Measurements from ENCODE around the gene CARD11.

CARD11 gene

DNA sequence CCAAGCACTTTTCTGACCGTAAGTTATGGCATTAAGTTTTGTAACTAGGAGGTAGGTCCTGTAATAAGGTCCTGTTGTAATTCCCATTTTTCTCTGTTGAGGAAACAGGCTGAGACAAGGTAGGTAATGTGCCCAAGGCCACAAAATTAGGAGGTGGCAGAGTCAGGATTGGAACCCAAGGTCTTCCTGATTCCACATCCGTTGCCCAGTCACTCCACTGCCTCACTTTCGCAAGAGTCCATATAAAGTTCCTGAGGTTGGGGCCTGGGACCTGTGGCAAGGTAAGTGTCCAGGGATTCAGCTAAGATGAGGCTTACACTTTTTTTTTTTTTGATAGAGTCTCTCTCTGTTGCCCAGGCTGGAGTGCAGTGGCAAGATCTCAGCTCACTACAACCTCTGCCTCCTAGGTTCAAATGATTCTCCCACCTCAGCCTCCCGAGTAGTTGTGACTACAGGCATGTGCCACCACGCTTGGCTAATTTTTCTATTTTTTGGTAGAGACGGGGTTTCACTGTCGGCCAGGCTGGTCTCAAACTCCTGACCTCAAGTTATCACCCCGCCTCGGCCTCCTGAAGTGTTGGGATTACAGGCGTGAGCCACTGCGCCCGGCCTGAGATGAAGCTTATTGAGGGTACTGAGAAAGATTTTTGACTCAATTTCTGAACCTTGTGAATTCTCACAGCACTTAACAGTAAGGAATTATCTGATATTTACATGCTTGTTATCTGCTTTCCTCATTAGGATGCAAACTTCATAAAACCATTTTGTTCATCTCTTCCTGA, 179.3 kb downstream of the CARD11 start:
- DNase-seq: no peak

DNA sequence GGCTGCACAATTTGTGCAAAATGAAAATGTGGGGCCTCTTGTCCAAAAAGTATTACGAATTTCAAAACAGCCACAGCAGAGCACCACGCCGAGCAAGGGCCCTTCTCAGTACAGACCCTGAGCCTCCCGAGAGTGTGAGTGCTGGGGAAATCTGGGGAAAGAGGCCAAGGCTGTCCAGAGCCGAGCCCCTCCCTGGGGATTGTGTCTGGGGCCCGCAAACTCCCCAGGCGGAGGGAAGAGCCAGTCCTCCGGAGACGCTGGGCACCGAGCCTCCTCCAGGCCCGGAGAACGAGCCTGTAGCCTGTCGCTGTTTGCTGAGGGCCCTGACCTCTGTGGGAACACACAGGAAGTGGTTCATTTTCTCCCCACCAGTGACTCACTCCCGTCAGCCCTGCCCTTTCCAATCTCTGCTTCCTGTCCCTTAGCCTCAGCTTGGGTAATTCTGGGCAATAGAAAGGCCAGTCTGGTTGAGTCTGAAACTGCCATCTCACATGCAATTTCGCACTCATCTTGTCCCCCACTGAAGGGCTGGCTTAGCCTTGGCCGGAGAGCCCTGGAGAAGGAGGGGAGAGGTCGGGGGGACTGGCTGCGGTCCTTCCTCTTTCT, 180.1 kb downstream of the CARD11 start:
- DNase-seq: peak; percentile 76

DNA sequence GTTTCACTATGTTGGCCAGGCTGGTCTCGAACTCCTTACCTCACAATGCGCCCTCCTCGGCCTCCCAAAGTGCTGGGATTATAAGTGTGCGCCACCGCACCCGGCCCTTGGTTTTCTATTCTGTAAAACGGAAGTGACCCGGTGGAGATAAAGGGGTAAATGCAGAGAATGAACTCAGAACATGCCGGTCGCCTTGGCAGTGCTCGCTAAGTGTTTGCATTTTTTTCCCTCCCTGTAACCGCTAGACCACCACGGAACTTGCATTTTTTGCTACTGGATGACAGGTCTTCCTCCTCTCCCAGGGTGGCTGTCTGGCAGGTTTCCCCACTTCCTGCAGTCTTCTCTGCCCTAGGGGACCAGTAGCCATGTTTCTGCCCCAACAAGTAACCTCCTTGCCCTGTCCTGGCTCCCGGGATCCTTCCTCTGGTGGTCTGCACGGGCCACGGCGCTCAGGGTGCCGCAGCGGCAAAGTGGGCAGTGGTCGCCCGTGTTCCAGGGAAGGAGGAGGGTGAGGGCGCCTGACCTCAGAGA, 180.8 kb downstream of the CARD11 start:
- no peak for DNase-seq

DNA sequence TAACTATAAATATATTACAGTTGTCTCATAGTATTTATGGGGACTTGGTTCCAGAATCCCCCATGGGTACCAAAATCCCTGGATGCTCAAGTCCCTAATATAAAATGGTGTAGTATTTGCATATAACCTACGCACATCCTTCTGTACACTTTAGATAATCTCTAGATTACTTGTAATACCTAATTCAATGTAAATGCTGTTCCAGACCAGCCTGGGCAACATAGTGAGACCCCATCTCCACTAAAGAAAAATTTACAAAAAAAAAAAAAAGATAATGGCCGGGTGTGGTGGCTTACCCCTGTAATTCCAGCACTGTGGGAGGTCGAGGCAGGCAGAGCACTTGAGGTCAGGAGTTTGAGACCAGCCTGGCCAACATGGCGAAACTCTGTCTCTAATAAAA, 182.2 kb downstream of the CARD11 start:
- DNase-seq: no peak

DNA sequence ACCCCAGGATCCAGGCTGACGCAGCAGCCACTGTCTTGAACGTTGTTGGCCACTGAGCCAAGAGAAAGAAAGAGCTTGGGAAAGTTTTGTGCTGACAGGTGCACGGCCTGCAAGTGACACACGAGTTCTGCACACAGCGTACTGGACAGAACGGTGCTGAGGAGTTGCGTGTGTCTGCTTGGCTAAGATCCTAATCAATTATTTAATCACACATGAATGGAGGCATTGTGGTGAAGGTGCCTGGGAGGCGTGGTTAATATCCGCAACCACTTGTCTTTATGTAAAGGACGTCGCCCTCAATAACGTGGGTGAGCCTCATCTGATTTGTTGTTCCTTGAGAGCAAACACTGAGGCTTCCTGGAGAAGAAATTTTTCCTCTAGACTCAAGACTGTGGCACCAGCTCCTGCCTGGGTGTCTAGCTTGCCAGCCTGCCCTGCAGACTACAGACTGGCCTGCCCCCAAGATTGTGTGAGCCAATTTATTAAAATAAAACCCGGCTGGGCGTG, 183.0 kb downstream of the CARD11 start:
- no peak for DNase-seq

DNA sequence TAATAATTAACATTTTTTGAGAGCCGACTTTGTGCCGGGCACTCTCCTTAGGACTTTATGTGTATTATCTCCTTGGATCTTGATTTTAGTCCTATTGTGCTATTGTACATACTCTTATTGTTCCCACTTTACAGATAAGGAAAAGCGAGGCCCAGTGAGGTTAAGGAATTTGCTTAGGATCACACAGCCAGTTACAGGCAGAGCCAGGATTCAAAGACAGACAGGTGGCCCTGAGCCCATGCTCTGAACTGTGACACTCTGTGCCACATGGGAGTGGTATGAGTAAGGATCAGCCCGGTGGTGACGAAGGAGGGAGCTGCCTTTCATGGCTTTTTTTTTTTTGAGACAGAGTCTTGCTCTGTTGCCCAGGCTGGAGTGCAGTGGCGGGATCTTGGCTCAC, 183.7 kb downstream of the CARD11 start:
- DNase-seq: no peak

DNA sequence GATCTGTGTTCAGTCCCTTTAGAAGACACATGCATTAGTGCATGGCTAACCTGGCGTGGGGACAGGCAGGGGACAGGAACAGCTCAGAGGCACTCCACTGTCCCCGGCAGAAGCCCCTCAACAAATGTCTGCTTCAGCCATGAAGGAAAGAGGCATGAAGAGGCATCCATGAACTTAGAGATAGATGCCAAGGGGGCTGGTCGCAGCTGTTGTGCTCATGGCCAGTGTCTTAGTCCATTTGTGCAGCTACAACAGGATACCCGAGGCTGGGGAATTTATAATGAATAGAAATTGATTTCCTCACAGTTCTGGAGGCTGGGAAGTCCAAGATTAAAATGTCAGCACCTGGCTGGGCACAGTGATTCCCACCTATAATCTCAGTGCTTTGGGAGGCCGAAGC, 185.0 kb downstream of the CARD11 start:
- DNase-seq: no peak

DNA sequence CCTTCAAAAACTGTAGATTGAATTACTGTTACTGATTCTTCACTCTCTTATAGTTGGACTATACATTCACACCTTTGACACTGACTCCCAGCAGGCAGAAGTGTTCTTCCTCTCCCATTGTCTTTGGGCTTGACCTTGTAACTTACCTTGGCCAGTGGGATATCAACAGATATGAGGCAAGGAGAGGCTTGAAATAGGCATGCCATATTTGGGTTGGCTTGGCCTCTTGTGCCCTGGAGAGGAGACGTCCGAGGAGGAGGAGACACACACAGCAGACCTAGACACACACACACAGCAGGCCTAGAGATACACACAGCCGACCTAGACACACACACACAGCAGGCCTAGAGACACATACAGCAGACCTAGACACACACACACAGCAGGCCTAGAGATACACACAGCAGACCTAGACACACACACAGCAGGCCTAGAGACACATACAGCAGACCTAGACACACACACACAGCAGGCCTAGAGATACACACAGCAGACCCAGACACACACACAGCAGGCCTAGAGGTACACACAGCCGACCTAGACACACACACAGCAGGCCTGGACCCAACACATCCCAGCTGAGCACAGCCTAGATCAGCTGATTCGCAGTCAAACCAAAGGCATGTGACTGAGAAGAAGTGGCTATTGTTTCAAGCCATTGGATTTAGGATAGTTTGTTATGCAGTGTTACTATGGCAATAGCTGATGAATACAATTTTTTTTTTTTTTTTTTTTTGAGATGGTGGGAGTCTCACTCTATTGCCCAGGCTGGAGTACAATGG, 187.1 kb downstream of the CARD11 start:
- no peak for DNase-seq
